Central memory CD8-positive, alpha-beta T cell (primary cell): ENCODE results near the gene PACRG.
A peak's percentile ranks its signal among the peaks of the same experiment; 100 is the strongest.

Source experiments
- ATAC-seq: fragments of 150-1000 bp; cut with Tn5 transposase; replicated peaks from 2 replicates; pipeline ENCODE4 v1.10.0; 2022; ENCODE audit warnings: mild to moderate bottlenecking, moderate FRiP score, moderate number of reproducible peaks; ENCODE audit not compliant: poor library complexity, severe bottlenecking; ENCODE audit errors: extremely low read depth
- DNase-seq, 2 donors: peaks; one replicate each; pipeline ENCODE4 v3.0.0; 2021; ENCODE audit warnings: low spot score in 2 of 2
- H3K27ac Mint-ChIP-seq: one replicate; pipeline ENCODE4 v1.8.0; 2022; ENCODE audit warnings: low read depth, mild to moderate bottlenecking, moderate library complexity, mixed read lengths
- H3K27me3 Mint-ChIP-seq: one replicate; pipeline ENCODE4 v1.8.0; 2022; ENCODE audit warnings: mixed read lengths
- H3K36me3 Mint-ChIP-seq: one replicate; pipeline ENCODE4 v1.8.0; 2022; ENCODE audit warnings: mild to moderate bottlenecking, moderate library complexity, mixed read lengths; ENCODE audit not compliant: insufficient read depth
- H3K4me1 Mint-ChIP-seq: one replicate; pipeline ENCODE4 v1.8.0; 2022; ENCODE audit warnings: mixed read lengths
- H3K4me3 Mint-ChIP-seq: one replicate; pipeline ENCODE4 v1.8.0; 2022; ENCODE audit warnings: mild to moderate bottlenecking, moderate library complexity, mixed read lengths
- H3K9me3 Mint-ChIP-seq: one replicate; pipeline ENCODE4 v1.8.0; 2022; ENCODE audit warnings: mixed read lengths

The PACRG gene

GRCh38 chr6:162821102-162821501 lies 93.3 kb downstream of the PACRG start:
- Mint-ChIP-seq H3K4me1 (no peaks in the 10 kb centered on the region), H3K36me3 (no peaks in the 10 kb centered on the region), H3K9me3 (no peaks in the 10 kb centered on the region), H3K27me3 (no peaks in the 10 kb centered on the region), H3K27ac (no peak overlapping the region), H3K4me3 (no peak overlapping the region)
- ATAC-seq (no peak), DNase-seq (no peak)

- H3K9me3 Mint-ChIP-seq, result peaks cover 4% of the 10 kb centered on the region
- H3K4me1 Mint-ChIP-seq, result peaks cover 5% of the 10 kb centered on the region
- ATAC-seq (no peak), DNase-seq (no peak)
- H3K4me3 Mint-ChIP-seq, result no peak overlapping the region
- no peaks in the 10 kb centered on the region for H3K27me3 Mint-ChIP-seq
- H3K27ac Mint-ChIP-seq, result peak overlapping the region; percentile 69
- peaks cover 2% of the 10 kb centered on the region for H3K36me3 Mint-ChIP-seq
These were observed 97.8 kb downstream of the PACRG start for GRCh38 chr6:162825597-162825996.

- Mint-ChIP-seq H3K9me3 (peaks cover 9% of the 10 kb centered on the region), H3K27me3 (no peaks in the 10 kb centered on the region), H3K4me3 (no peak overlapping the region), H3K4me1 (peaks cover 5% of the 10 kb centered on the region), H3K36me3 (peaks cover 2% of the 10 kb centered on the region), H3K27ac (no peak overlapping the region)
- DNase-seq (no peak), ATAC-seq (no peak)
These were observed 101.4 kb downstream of the PACRG start for GRCh38 chr6:162829013-162829742.

- ATAC-seq (no peak), DNase-seq (no peak)
- H3K27me3 Mint-ChIP-seq, result no peaks in the 10 kb centered on the region
- H3K36me3 Mint-ChIP-seq, result peaks cover 2% of the 10 kb centered on the region
- H3K27ac Mint-ChIP-seq, result no peak overlapping the region
- peaks cover 14% of the 10 kb centered on the region for H3K9me3 Mint-ChIP-seq
- H3K4me1 Mint-ChIP-seq, result no peaks in the 10 kb centered on the region
- H3K4me3 Mint-ChIP-seq, result no peak overlapping the region
These were observed 106.0 kb downstream of the PACRG start for GRCh38 chr6:162833776-162834175.

GRCh38 chr6:162845972-162846371 lies 118.2 kb downstream of the PACRG start:
- H3K4me1 Mint-ChIP-seq, result no peaks in the 10 kb centered on the region
- no peak for DNase-seq
- H3K27me3 Mint-ChIP-seq, result no peaks in the 10 kb centered on the region

GRCh38 chr6:162846723-162847122 lies 118.9 kb downstream of the PACRG start:
- ATAC-seq, result no peak

More at GRCh38 chr6:162845972-162846371, 118.2 kb downstream of the PACRG start:
- no peak overlapping the region for H3K4me3 Mint-ChIP-seq
- no peak overlapping the region for H3K27ac Mint-ChIP-seq
- ATAC-seq, result no peak
- H3K36me3 Mint-ChIP-seq, result peaks cover under 1% of the 10 kb centered on the region
- peaks cover 8% of the 10 kb centered on the region for H3K9me3 Mint-ChIP-seq

GRCh38 chr6:162849269-162849668 lies 121.5 kb downstream of the PACRG start:
- H3K36me3 Mint-ChIP-seq, result peaks cover 2% of the 10 kb centered on the region
- no peak for ATAC-seq
- no peak overlapping the region for H3K4me3 Mint-ChIP-seq
- no peaks in the 10 kb centered on the region for H3K27me3 Mint-ChIP-seq
- no peaks in the 10 kb centered on the region for H3K4me1 Mint-ChIP-seq
- peaks cover 7% of the 10 kb centered on the region for H3K9me3 Mint-ChIP-seq
- DNase-seq, result no peak
- H3K27ac Mint-ChIP-seq, result no peak overlapping the region

More at GRCh38 chr6:162846723-162847122, 118.9 kb downstream of the PACRG start:
- Mint-ChIP-seq H3K27me3 (no peaks in the 10 kb centered on the region), H3K4me1 (no peaks in the 10 kb centered on the region), H3K27ac (no peak overlapping the region), H3K4me3 (no peak overlapping the region), H3K9me3 (peaks cover 8% of the 10 kb centered on the region), H3K36me3 (peaks cover 2% of the 10 kb centered on the region)
- no peak for DNase-seq

- DNase-seq (no peak), ATAC-seq (no peak)
- Mint-ChIP-seq H3K9me3 (no peaks in the 10 kb centered on the region), H3K27me3 (no peaks in the 10 kb centered on the region), H3K36me3 (peaks cover 2% of the 10 kb centered on the region), H3K4me1 (no peaks in the 10 kb centered on the region), H3K27ac (no peak overlapping the region), H3K4me3 (no peak overlapping the region)
These were observed 124.4 kb downstream of the PACRG start for GRCh38 chr6:162852192-162852591.

- H3K9me3 Mint-ChIP-seq, result no peaks in the 10 kb centered on the region
- DNase-seq, result no peak
These were observed 125.2 kb downstream of the PACRG start for GRCh38 chr6:162852840-162853577.

GRCh38 chr6:162854228-162854627 lies 126.5 kb downstream of the PACRG start:
- Mint-ChIP-seq H3K36me3 (peaks cover 2% of the 10 kb centered on the region), H3K27ac (no peak overlapping the region), H3K27me3 (no peaks in the 10 kb centered on the region), H3K4me1 (no peaks in the 10 kb centered on the region), H3K4me3 (no peak overlapping the region), H3K9me3 (no peaks in the 10 kb centered on the region)
- no peak for ATAC-seq
- no peak for DNase-seq

More at GRCh38 chr6:162852840-162853577, 125.2 kb downstream of the PACRG start:
- Mint-ChIP-seq H3K27me3 (no peaks in the 10 kb centered on the region), H3K4me3 (no peak overlapping the region), H3K27ac (no peak overlapping the region), H3K4me1 (no peaks in the 10 kb centered on the region), H3K36me3 (peaks cover 2% of the 10 kb centered on the region)
- no peak for ATAC-seq

- no peak for ATAC-seq
- Mint-ChIP-seq H3K27ac (no peak overlapping the region), H3K27me3 (no peaks in the 10 kb centered on the region), H3K4me1 (no peaks in the 10 kb centered on the region), H3K9me3 (no peaks in the 10 kb centered on the region), H3K36me3 (peaks cover 2% of the 10 kb centered on the region), H3K4me3 (no peak overlapping the region)
- DNase-seq, result no peak
These were observed 127.0 kb downstream of the PACRG start for GRCh38 chr6:162854734-162855191.

- ATAC-seq (no peak), DNase-seq (no peak)
- no peaks in the 10 kb centered on the region for H3K27me3 Mint-ChIP-seq
- H3K27ac Mint-ChIP-seq, result no peak overlapping the region
- no peaks in the 10 kb centered on the region for H3K36me3 Mint-ChIP-seq
- no peaks in the 10 kb centered on the region for H3K9me3 Mint-ChIP-seq
- no peak overlapping the region for H3K4me3 Mint-ChIP-seq
- no peaks in the 10 kb centered on the region for H3K4me1 Mint-ChIP-seq
These were observed 129.1 kb downstream of the PACRG start for GRCh38 chr6:162856885-162857284.

GRCh38 chr6:162857326-162857725 lies 129.6 kb downstream of the PACRG start:
- ATAC-seq, result no peak
- DNase-seq, result no peak
- Mint-ChIP-seq H3K4me1 (no peaks in the 10 kb centered on the region), H3K9me3 (no peaks in the 10 kb centered on the region), H3K27me3 (no peaks in the 10 kb centered on the region), H3K27ac (no peak overlapping the region), H3K36me3 (no peaks in the 10 kb centered on the region), H3K4me3 (no peak overlapping the region)
